GM11168 (cell line): ENCODE results near the gene GOLGA5.

Experiments used
- in situ Hi-C: fragments of 300-500 bp; cut with MboI; formaldehyde crosslinking; loops from one replicate; pipeline ENCODE4 v1.12.0; 2022; ENCODE audit warnings: low sequenced_read_pairs; ENCODE audit not compliant: unreplicated experiment

Gene GOLGA5

DNA sequence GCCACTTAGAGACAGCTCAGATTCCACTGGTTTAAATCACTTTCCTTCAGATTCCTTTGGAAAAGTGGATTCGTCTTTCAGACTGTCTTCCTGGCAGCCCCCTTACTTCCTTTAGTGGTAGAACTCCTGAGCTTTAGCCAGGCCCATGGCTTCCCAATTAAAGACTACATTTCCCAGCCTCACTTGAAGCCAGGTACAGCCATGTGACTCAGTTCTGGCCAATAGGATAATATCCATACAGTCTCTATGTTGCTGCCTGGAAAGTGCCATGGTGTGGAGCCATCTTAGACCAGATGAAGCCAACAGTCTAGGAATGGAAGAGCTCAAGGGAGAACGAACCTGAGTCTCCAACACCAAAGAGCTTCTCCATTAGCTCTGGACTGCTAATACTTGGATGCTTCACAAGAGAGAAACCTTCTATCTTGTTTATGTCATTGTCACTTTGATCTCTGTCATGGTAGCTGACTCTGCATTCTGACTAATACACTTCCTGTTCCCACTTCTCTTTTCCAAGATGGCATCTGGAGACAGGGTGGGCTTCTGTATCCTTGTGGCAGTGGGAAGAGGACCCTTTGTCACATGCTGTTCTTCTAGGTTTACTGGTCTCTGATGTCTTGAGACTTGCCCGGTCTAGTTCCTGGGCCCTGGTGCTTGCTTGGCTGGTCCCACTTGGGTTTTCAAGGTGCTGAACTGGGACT is 15.1 kb upstream of the GOLGA5 start:
- in situ Hi-C loops = loop anchor here (25.0 kb wide), 1 partner anchor 192 kb away; no protein-coding TSS in a partner anchor

DNA sequence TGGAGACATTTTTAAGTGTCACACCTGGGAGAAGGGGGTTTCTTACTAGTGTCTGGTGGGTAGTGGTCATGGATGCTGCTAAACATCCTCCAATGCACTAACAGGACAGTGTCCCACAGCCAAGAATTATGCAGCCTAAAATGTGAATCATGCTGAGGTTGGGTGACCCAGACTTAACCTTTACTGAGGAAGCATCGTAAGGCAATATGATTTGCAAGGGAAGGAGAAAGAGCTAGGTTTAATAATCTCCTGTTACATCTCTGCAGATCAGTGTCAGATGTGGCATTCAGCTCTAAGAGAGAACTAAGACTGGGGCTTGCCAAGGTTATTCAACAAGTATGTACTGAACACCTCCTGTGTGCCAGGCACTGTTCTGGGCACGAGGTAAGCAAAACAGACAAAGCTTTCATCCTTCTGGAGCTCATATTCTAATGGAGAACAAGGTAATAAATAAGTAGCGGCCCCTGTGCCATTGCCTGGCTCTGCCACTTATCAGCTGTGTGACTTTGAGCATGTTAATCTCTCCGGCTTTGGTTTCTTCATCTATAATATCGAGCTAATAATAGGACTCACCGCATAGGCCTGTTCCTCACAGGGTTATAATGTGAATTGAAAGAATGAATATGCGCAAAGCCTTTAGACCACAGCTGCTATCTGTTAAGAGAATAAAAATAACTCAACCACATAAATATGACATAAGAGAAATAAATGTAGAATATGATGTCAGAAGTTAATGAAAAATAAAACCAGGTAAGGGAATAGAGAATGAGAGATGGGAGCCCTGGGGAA is 13.5 kb upstream of the GOLGA5 start:
- in situ Hi-C loops = loop anchor here (5.0 to 25.0 kb wide), 2 partner anchors 63 to 193 kb away; no protein-coding TSS in a partner anchor

- in situ Hi-C loops = loop anchor here (5.0 to 25.0 kb wide), 2 partner anchors 64 to 194 kb away; no protein-coding TSS in a partner anchor
Measured at GRCh38 chr14:92781350-92781749, 12.8 kb upstream of the GOLGA5 start.

DNA sequence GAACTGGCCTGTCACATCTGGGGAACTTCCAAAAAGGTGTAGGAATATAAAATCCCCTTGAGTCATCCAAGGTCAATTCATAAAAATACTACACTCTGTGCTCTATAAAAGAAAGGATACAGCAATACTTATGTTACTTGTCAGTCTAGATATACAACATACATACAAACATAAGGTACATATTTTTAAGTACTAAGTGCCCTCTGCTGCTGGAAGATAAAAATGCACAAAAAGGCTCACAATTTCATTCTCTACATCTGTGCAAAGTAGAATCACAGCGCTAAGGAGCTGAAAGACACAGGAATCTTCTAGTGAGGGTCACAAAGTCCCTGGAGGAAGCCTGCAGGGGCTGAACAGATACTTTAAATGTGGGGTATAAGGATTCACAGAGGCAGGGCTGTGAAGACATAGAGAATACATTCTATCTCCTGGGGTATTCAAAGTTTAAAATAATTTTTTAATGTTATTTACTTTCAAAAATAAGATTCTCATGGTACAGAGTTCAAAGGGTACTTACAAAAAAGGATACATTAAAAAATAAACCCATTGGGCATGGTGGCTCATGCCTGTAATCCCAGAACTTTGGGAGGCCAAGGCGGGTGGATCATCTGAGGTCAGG is 10.2 kb upstream of the GOLGA5 start:
- in situ Hi-C loops = loop anchor here (5.0 to 25.0 kb wide), 2 partner anchors 67 to 197 kb away; no protein-coding TSS in a partner anchor

GRCh38 chr14:92785667-92786426 is 8.3 kb upstream of the GOLGA5 start:
- in situ Hi-C loops = loop anchor here (25.0 kb wide), 1 partner anchor 199 kb away; no protein-coding TSS in a partner anchor

GRCh38 chr14:92786427-92786756 is 7.7 kb upstream of the GOLGA5 start:
- in situ Hi-C loops = loop anchor here (25.0 kb wide), 1 partner anchor 199 kb away; no protein-coding TSS in a partner anchor

DNA sequence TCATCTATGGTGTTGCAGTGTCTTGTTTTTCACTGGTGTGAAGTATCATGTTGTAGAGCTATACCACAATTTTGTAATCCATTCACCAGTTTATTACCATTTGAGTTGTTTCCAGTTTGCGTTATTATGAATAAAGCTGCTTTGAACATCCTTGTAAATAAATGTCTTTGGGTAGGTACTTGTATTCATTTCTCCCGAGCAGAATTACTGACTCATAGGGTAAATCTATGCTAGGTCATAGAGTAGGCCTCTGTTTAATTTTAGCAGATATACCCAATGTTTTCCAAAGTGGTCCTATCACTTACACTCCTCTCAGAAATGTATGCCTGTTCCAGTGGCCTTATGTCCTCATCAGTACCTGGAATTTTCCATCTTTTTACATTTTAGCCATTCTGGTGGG is 6.6 kb upstream of the GOLGA5 start:
- in situ Hi-C loops = loop anchor here (25.0 kb wide), 1 partner anchor 200 kb away; no protein-coding TSS in a partner anchor

DNA sequence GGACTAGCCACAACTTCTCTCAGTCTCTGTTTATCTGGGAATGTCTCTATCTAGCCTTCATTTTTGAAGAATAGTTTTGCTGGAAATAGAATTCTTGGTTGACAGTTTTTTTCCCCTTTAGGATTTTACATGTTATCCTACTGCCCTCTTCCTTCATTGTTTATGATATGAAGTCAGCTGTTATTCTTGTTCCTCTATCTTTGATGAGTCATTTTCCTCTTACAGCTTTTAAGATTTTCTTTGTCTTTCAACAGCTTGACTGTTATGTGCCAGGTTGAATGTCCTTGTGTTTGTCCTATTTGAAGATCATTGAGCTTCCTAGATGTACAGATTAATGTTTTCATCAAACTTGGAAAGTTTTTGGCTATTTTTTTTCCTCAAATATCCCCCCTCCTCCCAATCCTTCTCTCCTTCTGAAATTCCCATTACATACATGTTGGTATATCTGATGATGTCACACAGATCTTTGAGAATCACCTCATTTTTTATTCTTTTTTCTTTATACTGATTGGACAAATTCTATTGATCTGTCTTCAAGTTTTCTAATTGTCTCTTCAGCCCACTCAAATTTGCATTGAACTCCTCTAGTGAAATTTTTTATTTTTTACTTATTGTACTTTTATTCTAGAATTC is 4.5 kb upstream of the GOLGA5 start:
- in situ Hi-C loops = loop anchor here (25.0 kb wide), 1 partner anchor 202 kb away; no protein-coding TSS in a partner anchor

DNA sequence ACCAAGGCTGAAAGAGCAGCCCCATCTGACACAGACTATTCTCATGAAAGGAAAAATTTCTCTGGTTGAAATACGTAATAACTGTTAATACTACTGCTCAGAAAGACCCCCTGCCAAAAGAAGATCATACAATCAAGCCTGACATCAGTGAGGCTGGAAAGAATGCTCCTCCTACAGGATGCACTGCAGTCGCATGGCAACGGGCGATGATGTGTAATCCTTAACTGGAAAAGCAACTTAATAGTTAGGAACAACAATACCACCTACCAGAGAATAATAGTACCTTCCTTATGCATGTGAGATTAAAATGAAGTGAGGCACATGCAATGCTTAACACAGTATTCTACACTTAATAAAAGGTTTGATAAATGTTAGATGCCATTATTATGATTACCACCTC is 1.2 kb upstream of the GOLGA5 start:
- in situ Hi-C loops = loop anchor here (25.0 kb wide), 1 partner anchor 206 kb away; no protein-coding TSS in a partner anchor

DNA sequence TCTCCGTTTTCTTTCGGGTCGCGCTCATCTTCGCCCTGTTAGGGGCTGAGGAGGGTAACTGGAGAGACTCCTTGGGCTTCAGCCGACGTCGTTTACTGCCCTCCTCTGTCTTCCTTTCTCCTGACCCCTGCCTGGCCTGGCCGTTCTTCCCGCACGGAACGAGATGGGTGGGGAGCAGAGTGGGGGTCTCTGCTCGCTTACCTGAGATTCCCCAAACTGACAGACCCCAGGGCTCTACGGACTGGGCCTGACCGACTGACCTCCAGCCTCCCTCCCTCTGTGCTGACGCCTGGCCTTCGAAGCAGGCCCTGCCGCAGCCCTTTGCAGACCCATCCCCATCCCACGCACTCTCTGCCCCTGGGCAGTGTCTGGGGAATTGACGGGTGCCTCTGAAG is 439 bp downstream of the GOLGA5 start:
- in situ Hi-C loops = loop anchor here (25.0 kb wide), 1 partner anchor 207 kb away; no protein-coding TSS in a partner anchor

GRCh38 chr14:92794961-92795360 is 856 bp downstream of the GOLGA5 start:
- in situ Hi-C loops = loop anchor here (25.0 kb wide), 1 partner anchor 208 kb away; no protein-coding TSS in a partner anchor

GRCh38 chr14:92797935-92798653 is 4.0 kb downstream of the GOLGA5 start:
- in situ Hi-C loops = loop anchor here (25.0 kb wide), 1 partner anchor 211 kb away; no protein-coding TSS in a partner anchor

GRCh38 chr14:92798811-92799210 is 4.7 kb downstream of the GOLGA5 start:
- in situ Hi-C loops = loop anchor here (25.0 kb wide), 1 partner anchor 212 kb away; no protein-coding TSS in a partner anchor

GRCh38 chr14:92800012-92800411 is 5.9 kb downstream of the GOLGA5 start:
- in situ Hi-C loops = no loop called here

DNA sequence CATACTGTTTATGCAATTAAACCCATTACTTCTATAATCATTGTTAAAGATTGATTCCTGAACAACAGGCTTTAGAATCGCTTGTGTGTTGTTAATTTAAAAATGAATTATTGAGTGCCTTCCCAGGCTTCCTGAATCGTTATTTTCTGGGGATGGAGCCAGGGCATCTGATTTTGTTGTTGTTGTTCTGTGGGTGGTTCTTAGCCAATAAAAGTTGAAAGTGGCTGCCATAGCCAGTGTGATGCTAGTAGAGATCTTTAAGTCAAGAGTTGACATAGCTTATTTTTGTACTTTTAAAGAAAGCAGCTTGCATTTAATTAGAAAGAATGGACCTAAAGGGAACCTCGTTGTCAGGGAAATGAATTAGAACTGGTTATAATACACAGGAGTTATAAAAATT is 6.4 kb downstream of the GOLGA5 start:
- in situ Hi-C loops = no loop called here

DNA sequence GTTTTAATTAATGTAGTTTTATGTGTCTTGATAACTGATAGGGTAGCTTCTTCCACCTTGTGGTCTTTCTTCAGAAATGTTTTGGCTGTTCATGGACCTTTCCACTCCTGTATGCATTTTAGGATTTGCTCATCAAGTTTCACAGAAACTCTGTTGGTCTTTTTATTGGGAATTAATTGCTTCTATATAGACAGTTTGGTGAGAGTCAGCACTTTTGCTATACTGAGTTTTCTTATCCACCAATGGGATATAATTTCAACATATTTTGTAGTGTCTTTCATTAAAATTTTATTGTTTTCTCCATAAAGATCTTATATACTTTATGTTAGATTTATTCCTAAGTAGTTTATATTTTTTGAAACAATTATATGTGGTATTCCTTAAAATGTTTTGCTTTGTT is 7.8 kb downstream of the GOLGA5 start:
- in situ Hi-C loops = no loop called here

- in situ Hi-C loops = no loop called here
Measured at GRCh38 chr14:92802678-92803077, 8.6 kb downstream of the GOLGA5 start.

DNA sequence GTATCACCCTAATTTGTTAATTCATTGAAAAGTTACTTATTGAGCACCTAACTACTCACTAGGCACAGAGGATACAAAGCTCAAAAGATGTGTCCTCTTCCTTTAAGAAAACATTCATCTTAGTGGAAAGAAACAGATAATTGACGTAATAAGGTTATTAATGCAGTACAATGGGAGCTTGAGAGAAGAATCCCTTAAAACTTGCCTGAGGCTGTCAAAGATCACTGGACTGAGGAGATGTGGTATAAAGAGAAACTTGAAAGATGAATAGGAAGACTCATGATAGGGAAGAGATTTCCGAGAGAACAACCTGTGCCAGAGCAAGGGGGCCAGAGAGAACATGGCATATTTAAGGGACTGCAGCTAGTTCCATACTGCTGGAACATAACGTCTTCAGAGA is 19.1 kb downstream of the GOLGA5 start:
- in situ Hi-C loops = no loop called here
